Central memory CD8-positive, alpha-beta T cell (primary cell): ENCODE results near the gene SEPTIN8.

Experiments used
- ATAC-seq: fragments of 150-1000 bp; cut with Tn5 transposase; replicated peaks from 2 replicates; pipeline ENCODE4 v1.10.0; 2022; ENCODE audit warnings: mild to moderate bottlenecking, moderate FRiP score, moderate number of reproducible peaks; ENCODE audit not compliant: poor library complexity, severe bottlenecking; ENCODE audit errors: extremely low read depth
- DNase-seq, 2 donors: peaks; one replicate each; pipeline ENCODE4 v3.0.0; 2021; ENCODE audit warnings: low spot score in 2 of 2
- H3K27ac Mint-ChIP-seq: one replicate; pipeline ENCODE4 v1.8.0; 2022; ENCODE audit warnings: low read depth, mild to moderate bottlenecking, moderate library complexity, mixed read lengths
- H3K27me3 Mint-ChIP-seq: one replicate; pipeline ENCODE4 v1.8.0; 2022; ENCODE audit warnings: mixed read lengths
- H3K36me3 Mint-ChIP-seq: one replicate; pipeline ENCODE4 v1.8.0; 2022; ENCODE audit warnings: mild to moderate bottlenecking, moderate library complexity, mixed read lengths; ENCODE audit not compliant: insufficient read depth
- H3K4me1 Mint-ChIP-seq: one replicate; pipeline ENCODE4 v1.8.0; 2022; ENCODE audit warnings: mixed read lengths
- H3K4me3 Mint-ChIP-seq: one replicate; pipeline ENCODE4 v1.8.0; 2022; ENCODE audit warnings: mild to moderate bottlenecking, moderate library complexity, mixed read lengths
- H3K9me3 Mint-ChIP-seq: one replicate; pipeline ENCODE4 v1.8.0; 2022; ENCODE audit warnings: mixed read lengths

Gene SEPTIN8

DNA sequence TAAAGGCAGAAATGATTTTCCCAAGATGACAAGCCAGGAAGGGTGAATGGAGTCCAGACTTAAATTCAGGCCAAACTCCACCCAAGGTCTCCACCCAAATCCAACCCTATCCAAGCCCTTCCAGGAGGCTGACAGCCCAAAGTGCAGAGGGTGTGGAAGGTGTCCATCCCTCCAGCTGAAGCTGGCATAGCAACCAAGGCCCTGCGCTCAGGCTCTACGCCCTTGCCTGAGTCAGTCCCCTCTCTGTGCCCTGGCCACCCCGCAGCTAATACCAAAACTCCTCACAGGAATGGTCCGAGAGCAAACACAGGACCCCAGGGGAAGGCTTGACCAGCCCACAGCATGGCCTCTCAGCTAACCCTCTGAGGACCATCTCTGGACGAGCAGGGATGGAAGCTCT is 2.1 kb downstream of the SEPTIN8 start:
- Mint-ChIP-seq H3K4me1 (peaks cover 41% of the 10 kb centered on the region), H3K9me3 (no peaks in the 10 kb centered on the region), H3K36me3 (peaks cover 2% of the 10 kb centered on the region), H3K27me3 (no peaks in the 10 kb centered on the region), H3K4me3 (no peak overlapping the region), H3K27ac (no peak overlapping the region)
- ATAC-seq, result no peak
- DNase-seq, result no peak

DNA sequence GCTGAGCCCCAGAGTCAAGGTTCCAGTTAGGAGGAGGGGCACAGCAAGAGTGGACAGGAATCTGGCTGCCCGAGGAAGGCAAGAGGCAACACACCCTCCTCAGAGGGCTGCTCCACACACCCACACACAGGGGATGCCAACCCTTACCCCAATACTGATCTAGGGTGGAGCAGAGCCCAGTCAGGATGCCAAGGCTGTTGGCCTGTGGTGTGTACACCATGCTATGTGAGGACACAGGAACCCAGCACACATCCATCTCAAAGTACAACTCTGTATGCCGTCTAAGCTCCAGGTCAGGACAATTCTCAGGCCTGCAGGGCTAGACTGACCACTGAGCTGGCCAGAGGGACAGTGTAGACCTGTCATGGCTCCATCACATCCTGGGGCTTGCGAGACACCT is 2.6 kb downstream of the SEPTIN8 start:
- no peak overlapping the region for H3K4me3 Mint-ChIP-seq
- DNase-seq, result no peak
- no peak overlapping the region for H3K27ac Mint-ChIP-seq
- no peak for ATAC-seq
- peaks cover 39% of the 10 kb centered on the region for H3K4me1 Mint-ChIP-seq
- no peaks in the 10 kb centered on the region for H3K27me3 Mint-ChIP-seq
- no peaks in the 10 kb centered on the region for H3K9me3 Mint-ChIP-seq
- peaks cover 2% of the 10 kb centered on the region for H3K36me3 Mint-ChIP-seq

DNA sequence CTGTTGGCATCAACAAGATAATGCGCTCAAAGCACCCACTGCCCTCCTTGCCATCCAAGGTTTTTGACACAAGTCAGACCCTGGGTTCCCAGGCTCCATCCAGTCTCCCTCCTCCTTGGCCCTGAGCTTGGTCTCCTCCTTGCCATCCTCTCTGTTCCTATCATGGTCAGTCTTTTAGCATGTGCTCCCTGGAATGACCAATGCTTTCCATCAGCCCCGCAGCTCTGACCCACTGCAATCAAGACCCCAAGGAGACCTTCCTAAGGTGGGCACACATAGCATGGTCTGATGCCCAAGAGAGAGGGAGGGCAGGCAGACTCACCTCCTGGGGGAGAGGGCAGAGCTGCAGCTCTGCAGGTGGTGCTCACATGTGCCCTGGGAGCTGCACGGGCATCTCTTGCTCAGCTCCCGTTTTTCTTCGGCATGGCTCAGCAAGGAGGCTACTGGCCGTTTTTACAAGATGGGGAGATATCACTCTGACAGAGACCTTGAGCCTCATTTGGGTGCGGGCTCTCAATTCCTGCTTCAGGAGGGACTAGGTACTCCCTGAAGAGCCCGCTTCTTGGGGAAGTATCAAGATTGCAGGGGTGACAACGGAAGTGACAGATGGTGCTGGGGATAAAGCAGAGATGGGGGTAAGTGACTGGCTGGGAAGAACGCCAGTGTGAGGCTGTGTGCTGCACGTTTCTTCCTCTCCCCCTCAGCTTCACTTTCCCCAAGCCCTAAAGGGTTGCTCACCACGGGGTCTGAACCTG is 3.3 kb downstream of the SEPTIN8 start:
- DNase-seq (no peak), ATAC-seq (no peak)
- Mint-ChIP-seq H3K4me1 (peaks cover 33% of the 10 kb centered on the region), H3K9me3 (no peaks in the 10 kb centered on the region), H3K27me3 (no peaks in the 10 kb centered on the region), H3K4me3 (no peak overlapping the region), H3K36me3 (peaks cover 2% of the 10 kb centered on the region), H3K27ac (no peak overlapping the region)

DNA sequence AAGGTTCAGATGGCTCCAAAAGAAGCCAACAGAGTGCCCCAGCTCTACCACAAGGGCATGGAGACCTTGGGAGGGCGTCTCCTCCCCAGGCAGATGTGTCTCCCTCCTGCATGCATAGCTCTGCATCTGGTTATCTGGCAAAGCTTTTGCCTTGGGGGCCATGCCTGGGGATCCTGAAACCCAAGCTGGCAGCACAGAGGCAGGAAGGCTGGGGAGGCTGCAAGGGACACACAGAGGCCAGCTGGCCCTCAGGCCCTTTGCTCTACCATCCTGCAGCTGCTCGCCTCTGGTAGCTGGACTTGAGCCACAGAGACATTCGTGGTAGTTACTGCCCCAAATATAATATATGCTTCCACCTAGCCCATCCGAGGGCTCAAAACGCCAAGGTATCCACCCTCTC is 3.9 kb downstream of the SEPTIN8 start:
- no peak for ATAC-seq
- no peak overlapping the region for H3K4me3 Mint-ChIP-seq

DNA sequence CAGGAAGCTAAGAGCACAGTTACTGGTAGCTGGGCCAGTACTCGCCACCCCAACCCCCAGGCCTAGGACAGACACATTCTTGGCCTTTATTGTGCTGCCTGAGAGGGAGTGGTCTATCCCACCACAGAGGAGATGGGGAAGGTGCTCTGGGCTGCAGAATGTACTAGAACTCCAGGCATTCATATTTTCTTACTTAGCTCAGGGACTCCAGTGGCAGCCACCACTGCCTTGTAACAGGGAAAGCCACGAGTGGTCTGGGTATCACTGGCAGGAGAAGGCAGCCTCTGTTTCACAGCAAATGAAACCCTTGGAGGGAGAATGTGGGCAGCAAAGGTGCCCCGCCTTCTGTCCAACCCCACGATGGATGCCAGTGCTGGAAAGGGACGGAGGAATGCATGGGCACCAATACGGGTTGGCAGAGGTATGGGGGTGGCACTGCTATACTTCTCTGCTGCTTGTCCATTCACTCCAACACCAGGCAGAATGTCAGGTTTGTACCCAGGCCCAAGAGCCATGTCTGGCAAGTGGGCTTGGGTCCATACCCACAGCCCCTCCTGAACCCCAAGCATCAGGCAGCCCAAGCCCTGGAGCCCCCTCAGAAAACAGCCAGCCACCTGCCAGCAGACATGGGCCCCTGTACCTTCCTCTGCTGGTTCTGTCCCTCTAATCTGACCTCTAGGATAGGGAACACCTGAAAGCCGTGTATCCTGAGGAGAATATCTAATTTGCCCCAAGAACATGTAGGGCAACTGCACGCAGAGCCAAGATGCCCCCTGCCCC is 4.6 kb downstream of the SEPTIN8 start:
- DNase-seq (no peak), ATAC-seq (no peak)
- Mint-ChIP-seq H3K4me1 (peaks cover 25% of the 10 kb centered on the region), H3K4me3 (no peak overlapping the region), H3K27ac (no peak overlapping the region), H3K27me3 (no peaks in the 10 kb centered on the region), H3K9me3 (no peaks in the 10 kb centered on the region), H3K36me3 (no peaks in the 10 kb centered on the region)

More for the DNA sequence above, 3.9 kb downstream of the SEPTIN8 start:
- no peak for DNase-seq
- H3K9me3 Mint-ChIP-seq, result no peaks in the 10 kb centered on the region
- H3K27ac Mint-ChIP-seq, result no peak overlapping the region
- no peaks in the 10 kb centered on the region for H3K36me3 Mint-ChIP-seq
- no peaks in the 10 kb centered on the region for H3K27me3 Mint-ChIP-seq
- H3K4me1 Mint-ChIP-seq, result peaks cover 27% of the 10 kb centered on the region

DNA sequence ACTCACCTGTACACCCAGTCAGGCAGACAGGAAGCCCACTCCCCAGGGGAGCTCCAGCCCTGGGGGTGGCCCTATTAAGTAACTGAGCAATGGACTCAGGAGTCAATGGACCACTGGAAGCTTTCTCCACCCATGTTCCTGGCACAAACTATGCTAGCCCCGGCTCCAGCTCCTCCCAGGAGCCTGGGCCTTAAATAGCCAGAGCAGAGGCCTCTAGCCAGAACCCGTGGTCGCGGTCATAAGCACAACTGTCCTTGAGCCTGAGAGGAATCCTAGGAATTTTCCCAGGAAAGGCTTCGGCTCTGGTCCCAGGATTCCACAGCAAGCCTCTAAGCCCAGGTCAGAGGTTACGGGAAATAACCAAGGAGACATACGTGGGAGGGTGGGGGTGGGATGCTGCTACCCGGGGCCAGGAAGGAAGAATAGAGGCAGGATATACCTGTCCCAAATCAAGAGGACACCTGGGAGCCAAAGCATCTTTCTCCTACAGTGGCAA is 5.5 kb downstream of the SEPTIN8 start:
- no peaks in the 10 kb centered on the region for H3K9me3 Mint-ChIP-seq
- no peaks in the 10 kb centered on the region for H3K36me3 Mint-ChIP-seq
- ATAC-seq (no peak), DNase-seq (no peak)
- peak overlapping the region; percentile 35 for H3K27ac Mint-ChIP-seq
- H3K4me1 Mint-ChIP-seq, result peaks cover 31% of the 10 kb centered on the region
- H3K4me3 Mint-ChIP-seq, result no peak overlapping the region
- H3K27me3 Mint-ChIP-seq, result no peaks in the 10 kb centered on the region

DNA sequence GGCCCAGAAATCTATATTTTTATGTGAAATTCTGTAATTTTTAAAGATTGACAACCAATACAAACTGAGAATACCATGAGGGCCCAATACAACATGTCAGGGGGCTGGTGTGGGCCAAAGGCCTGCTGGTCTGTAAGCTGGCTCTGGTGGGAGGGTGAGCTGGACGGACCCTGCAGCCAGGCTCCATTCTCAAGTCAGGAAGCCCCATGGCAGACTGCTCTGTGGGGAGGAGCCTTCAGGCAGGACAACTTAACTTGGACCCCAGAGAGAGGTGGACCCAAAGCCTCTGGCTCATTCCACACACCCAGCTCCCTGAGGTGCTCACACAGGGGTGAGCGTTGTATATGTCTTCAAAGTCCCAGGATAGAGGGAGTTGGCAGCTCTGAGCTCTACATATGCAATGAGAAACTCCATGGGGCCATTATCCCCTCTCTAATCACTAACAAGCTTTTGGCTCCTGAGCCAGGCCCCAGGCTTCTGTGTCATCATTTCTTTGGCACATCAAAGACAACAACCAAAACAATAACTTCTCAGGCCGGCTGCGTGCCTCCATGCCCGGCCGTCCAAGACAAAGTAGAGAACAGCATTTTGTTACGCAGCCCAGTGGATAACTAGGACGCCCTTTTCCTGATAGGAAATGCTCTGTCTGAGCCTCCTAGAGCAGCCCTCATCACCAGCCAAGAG is 6.4 kb downstream of the SEPTIN8 start:
- no peaks in the 10 kb centered on the region for H3K27me3 Mint-ChIP-seq

DNA sequence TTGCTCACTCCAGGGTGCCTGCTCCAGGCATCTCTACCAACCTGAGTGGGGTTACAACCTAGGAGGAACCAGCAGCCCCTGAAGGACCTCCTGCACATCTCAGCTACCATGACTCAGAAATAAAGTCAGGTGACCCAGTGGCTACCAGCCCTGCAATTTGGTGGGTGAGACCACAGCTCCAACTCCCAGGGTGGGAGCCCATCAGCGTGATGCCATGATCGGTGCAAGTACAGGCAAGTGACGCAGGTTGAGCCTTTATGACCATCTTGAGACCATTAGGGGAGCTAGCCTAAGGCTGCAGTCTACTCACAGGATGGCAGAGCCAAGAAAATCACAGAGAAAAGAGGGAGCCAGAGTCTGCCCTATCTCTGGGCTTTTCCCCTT is 8.6 kb downstream of the SEPTIN8 start:
- Mint-ChIP-seq H3K4me3 (no peak overlapping the region), H3K36me3 (peaks cover 2% of the 10 kb centered on the region), H3K9me3 (no peaks in the 10 kb centered on the region), H3K27me3 (no peaks in the 10 kb centered on the region), H3K4me1 (peaks cover 9% of the 10 kb centered on the region), H3K27ac (no peak overlapping the region)
- DNase-seq (no peak), ATAC-seq (no peak)

More for the DNA sequence above, 6.4 kb downstream of the SEPTIN8 start:
- Mint-ChIP-seq H3K4me3 (no peak overlapping the region), H3K36me3 (no peaks in the 10 kb centered on the region), H3K9me3 (no peaks in the 10 kb centered on the region), H3K4me1 (peaks cover 25% of the 10 kb centered on the region), H3K27ac (no peak overlapping the region)
- ATAC-seq, result no peak
- no peak for DNase-seq

DNA sequence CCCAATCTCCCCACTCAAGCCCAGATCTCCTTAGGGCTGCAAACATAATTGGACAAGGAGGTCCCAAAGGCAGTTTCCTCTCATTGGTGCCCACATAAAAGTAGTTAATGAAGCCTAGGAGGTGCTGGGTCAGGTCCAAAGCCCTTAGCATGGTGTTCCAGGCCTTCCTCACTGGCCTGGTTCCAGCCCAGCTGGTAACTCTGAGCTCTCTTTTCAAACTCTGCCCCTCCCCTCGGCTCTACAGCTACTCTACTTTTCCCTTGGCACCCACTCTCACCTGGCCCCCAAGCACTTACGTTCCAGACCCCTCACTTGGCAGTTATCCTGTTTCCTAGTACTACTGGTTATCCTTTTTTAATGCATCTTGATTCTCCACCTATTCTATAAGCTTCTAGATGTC is 9.9 kb downstream of the SEPTIN8 start:
- no peak overlapping the region for H3K27ac Mint-ChIP-seq
- H3K4me1 Mint-ChIP-seq, result peaks cover 8% of the 10 kb centered on the region
- no peak overlapping the region for H3K4me3 Mint-ChIP-seq
- H3K27me3 Mint-ChIP-seq, result no peaks in the 10 kb centered on the region
- DNase-seq (no peak), ATAC-seq (no peak)
- no peaks in the 10 kb centered on the region for H3K9me3 Mint-ChIP-seq
- peaks cover 2% of the 10 kb centered on the region for H3K36me3 Mint-ChIP-seq

DNA sequence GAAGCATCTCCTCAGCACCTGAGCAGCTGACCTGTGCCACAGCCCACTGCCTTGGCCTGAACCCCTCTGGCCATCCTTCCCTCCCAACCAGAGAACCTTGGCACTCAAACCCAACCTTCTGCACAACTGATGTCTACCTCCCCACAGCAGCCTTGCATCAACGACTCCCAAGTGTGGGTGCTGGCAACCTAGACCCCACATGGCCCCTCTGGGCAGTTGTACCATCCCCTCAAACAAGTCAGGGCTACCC is 10.3 kb downstream of the SEPTIN8 start:
- H3K27me3 Mint-ChIP-seq, result no peaks in the 10 kb centered on the region
- ATAC-seq, result no peak
- H3K9me3 Mint-ChIP-seq, result no peaks in the 10 kb centered on the region
- peaks cover 2% of the 10 kb centered on the region for H3K36me3 Mint-ChIP-seq
- DNase-seq, result no peak
- H3K4me1 Mint-ChIP-seq, result peaks cover 8% of the 10 kb centered on the region
- no peak overlapping the region for H3K4me3 Mint-ChIP-seq
- no peak overlapping the region for H3K27ac Mint-ChIP-seq

DNA sequence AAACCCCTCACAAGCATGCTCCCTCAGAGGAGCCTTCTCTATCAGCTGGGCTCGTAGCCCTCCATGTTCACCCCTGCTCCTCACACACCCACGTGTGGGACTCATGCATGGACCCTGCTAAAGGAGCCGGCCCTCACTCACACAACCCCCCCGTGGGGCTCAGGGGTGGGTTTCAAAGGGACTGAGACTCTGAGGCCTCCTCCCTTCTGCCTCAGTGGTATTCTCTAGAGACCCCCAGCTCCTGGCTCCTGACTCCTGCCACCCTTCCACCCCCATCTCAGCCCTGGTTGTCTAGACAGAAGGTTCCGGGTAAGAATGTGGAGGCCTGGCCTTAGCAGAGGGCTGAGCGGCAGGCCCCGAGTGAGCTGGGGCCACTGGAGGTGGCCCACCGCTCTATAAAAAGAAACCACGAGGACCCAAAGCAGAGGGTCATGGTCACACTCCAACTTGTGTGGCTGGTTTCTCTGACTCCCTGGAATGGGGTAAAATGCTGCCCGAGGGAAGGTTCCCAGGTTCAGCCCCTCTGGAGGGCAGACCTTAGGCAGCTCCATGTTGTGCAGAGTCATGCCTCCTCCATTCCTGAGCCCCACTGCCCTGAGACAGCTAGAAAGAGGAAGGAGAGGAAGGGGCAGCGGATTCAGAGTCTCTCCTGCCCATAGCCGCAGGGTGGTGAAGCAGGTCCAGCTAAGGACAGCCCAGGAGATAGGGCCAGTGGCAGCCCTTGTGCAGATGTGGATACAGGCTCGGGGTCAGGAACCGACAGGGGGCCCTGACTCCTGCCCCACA is 10.8 kb downstream of the SEPTIN8 start:
- Mint-ChIP-seq H3K36me3 (peaks cover 2% of the 10 kb centered on the region), H3K4me1 (peaks cover 8% of the 10 kb centered on the region), H3K4me3 (no peak overlapping the region), H3K27me3 (no peaks in the 10 kb centered on the region), H3K9me3 (no peaks in the 10 kb centered on the region), H3K27ac (no peak overlapping the region)
- ATAC-seq (no peak), DNase-seq (no peak)

DNA sequence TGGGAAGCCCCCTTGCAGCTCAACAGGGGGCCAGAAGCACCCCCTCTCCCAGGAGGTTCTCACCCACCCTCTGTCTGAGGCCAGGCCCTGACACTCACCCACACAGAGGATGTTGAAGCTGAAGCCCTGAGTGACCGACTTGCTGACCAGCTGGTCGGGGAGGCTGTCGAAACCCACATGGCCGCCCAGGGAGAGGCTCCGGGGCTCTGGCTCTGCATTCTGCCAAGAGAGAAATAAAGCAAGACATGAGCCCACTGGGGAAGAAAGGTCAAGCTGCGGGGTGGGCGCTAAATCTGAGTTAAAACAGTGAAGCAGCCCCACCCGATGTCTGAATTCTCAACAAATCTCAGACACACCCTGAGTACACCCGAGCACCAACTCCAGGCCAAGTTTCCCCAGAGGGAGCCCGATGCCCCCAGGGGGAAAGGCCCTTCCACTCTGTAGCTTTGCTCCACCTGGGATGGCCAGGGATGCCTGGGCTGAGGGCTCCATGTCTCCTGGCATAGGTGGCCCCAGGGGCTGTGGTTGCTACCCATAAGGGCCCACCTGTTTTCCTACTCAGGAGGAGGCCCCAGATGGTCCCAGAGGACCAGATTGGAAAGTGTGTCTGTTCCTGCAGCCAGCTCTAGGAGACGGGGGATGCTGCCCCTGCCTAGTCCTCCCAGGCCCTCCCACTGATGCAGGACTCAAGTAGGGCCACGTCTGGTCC is 11.6 kb downstream of the SEPTIN8 start:
- Mint-ChIP-seq H3K27me3 (no peaks in the 10 kb centered on the region), H3K4me1 (peaks cover 8% of the 10 kb centered on the region), H3K4me3 (no peak overlapping the region), H3K27ac (no peak overlapping the region), H3K36me3 (peaks cover 2% of the 10 kb centered on the region), H3K9me3 (no peaks in the 10 kb centered on the region)
- ATAC-seq (no peak), DNase-seq (no peak)
